Cardiac fibroblast (primary cell): ENCODE data around the gene PRPH2.
"Not testable (repeated sequence)": the region's sequence is repeated elsewhere in the genome, so short reads cannot be mapped to it uniquely, and the experiment has no call there.

Source experiments
- DNase-seq, 2 donors: peaks; one replicate each; pipeline versions ENCODE4 v3.0.0 to v3.0.0-alpha.2; 2010; ENCODE audit warnings: low read depth in 2 of 2
- H3K4me3 ChIP-seq, 2 donors: replicated peaks in 1 of 2; 1 replicate in 1 of 2; 2 replicates in 1 of 2; pipeline ENCODE4 v1.5.1; 2011; ENCODE audit warnings: low read depth in 2 of 2, low read length in 2 of 2, mild to moderate bottlenecking in 2 of 2, moderate library complexity in 1 of 2
- TF ChIP-seq, protein P1 (sequence below): IDR thresholded peaks from one replicate; pipeline ENCODE4 v1.5.1; 2011; ENCODE audit warnings: low read depth, mild to moderate bottlenecking, low read length, inconsistent platforms

PRPH2 gene

DNA sequence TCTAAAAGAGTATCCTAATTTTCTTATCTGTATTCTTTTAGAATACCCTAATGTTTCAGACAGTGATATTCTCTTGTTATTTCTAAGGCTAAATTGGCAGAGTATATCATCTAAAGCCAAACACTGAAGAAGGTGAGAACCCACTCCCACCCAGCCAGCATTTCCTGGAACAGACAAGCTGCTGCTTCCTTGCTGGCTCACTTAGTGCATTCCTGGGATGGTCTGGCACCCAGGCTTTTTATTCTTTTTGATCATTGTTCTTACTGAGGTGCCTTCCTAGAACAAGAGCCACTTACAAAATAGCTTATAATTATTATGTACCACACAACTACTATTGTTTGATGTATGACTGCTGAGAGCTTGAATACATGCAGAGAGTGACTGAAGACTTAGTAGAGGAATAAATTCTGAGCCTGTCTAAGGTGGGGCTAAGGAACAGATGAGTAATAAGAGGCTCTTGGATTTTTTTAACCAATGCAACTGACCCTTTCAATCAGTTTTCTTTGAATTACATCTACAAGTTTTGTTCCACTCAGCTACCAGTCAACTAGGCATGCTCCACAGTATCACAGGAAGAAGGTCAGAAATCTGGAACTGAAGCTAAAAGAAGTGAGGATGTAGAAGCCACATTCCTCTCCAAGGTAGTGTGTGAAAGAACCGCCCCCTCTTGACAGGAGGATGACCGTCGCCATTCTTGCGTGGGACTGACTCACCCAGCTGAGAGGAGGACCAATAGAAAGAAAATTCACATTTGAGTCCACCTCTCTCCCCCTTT lies 30.1 kb downstream of the PRPH2 start:
- peak; percentile 66 to 90 for DNase-seq
- TF ChIP-seq, protein P1, sequence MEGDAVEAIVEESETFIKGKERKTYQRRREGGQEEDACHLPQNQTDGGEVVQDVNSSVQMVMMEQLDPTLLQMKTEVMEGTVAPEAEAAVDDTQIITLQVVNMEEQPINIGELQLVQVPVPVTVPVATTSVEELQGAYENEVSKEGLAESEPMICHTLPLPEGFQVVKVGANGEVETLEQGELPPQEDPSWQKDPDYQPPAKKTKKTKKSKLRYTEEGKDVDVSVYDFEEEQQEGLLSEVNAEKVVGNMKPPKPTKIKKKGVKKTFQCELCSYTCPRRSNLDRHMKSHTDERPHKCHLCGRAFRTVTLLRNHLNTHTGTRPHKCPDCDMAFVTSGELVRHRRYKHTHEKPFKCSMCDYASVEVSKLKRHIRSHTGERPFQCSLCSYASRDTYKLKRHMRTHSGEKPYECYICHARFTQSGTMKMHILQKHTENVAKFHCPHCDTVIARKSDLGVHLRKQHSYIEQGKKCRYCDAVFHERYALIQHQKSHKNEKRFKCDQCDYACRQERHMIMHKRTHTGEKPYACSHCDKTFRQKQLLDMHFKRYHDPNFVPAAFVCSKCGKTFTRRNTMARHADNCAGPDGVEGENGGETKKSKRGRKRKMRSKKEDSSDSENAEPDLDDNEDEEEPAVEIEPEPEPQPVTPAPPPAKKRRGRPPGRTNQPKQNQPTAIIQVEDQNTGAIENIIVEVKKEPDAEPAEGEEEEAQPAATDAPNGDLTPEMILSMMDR: no peak
- H3K4me3 ChIP-seq: no peak overlapping the region

DNA sequence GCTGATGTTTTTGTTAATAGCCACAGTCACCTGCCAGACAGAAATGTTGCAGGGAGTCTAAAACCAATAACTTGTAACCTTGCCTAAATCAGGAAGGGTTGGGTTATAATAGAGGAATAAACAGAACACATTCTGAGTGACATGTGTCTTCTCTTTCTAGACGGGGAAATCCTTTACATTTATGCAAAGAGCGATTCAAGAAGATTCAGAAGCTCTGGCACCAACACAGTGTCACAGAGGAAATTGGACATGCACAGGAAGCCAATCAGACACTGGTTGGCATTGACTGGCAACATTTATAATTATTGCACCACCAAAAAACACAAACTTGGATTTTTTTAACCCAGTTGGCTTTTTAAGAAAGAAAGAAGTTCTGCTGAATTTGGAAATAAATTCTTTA lies 31.5 kb downstream of the PRPH2 start:
- TF ChIP-seq, protein P1: no peak
- H3K4me3 ChIP-seq: no peak overlapping the region
- no peak for DNase-seq

DNA sequence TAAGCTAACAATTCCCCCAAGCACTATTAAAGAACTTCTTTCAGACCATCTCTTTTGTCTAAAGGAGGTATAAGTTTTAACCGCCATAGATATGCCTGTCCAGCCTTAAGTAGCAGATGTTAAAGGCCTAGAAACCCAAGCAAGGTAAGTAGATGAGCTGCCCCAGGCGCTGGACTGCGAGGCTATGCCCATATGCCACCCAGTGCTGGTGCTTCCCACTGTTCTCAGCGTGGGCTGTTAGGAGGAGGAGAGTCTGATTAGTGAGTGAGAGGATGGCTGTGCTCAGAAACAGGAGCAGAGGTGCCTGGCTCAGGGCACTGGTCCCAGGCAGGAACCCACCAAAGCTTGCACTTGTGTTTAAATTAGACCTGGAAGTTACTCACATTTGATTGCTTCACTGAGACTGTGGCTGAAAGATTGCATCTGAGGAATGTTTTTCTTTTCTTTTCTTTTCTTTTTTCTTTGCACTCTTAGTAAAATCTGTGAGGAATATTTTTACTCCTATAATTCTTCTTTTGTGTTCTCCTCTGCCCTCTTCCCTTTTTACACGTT lies 32.2 kb downstream of the PRPH2 start:
- peak in 1 of 2 donors; percentile 38 for DNase-seq
- no peak overlapping the region for H3K4me3 ChIP-seq
- TF ChIP-seq, protein P1: no peak

DNA sequence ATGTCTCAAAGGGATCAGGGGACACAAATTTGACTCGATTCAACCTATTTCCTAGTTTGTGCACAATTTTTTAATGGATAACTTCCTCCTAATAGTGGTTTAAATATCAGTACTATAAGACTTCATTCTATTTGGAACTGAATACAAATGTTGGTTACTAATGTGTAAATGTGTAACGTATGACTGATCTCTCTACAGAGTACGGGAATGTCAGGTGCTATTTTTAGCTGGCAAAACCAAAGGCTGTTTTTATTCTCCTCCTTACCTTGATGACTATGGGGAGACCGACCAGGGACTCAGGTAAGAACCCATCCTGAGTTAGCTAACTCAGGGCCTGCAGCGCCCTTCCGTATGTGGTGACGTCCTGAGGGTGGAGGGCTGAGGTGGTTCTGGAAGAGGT lies 33.0 kb downstream of the PRPH2 start:
- DNase-seq: no peak
- H3K4me3 ChIP-seq: no peak overlapping the region
- TF ChIP-seq, protein P1: no peak

DNA sequence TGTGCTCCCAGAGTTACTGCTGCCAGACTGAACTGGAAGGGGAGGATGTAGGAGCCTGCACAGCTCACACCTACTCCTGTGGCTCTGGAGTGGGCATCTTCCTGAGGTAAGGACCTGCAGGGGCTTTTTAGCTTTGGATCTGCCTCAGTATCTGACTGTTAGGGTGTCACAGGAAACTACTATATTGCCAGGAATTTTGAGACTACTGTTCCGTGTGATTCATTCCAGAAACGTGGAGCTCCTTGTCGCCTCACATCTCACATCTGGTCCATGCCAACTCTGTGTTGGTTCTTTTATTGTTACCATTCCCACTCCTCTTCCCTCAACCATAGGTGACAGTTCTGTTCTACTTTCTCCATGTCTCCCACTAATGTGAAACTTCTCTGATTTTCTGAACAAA lies 34.1 kb downstream of the PRPH2 start:
- peak in 1 of 2 donors; percentile 21 for DNase-seq
- TF ChIP-seq, protein P1: no peak
- no peak overlapping the region for H3K4me3 ChIP-seq

DNA sequence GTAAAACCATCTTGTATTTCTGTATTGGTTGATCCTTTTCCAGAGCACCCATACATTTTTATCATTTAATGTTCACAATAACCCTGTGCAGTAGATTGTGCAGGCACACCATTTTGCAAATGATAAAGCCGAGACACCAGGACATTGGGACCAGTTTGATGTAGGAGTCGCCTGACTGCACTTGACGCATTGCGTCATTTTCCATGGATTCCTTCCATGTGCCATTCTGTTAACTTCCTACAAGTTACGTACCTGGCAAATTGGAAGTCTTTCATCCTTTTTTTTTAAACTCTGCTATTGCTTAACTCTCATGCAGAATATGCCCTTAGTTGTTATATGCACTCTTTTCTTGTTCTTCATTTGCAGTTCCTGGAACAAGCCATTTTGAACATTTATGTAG lies 43.0 kb downstream of the PRPH2 start:
- TF ChIP-seq, protein P1: no peak
- no peak overlapping the region for H3K4me3 ChIP-seq
- DNase-seq: no peak

DNA sequence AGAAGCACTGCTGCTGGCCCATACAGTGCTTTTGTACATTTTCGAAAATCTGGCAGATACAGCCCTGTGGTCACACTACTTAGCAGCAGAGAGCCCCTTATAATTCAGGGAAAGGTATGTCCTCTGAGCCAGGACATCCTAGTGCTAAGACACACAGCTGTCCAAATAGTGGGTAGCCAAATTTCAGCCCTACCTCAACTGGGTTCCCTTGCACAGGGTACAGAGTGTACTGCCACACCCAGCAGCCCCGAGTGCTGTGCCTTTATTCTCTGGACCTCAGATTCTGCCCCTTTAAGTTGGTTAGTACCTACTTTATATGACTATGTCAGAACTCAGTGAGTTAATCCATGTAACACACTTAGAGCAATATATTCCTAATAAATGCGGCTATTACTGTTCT lies 47.6 kb downstream of the PRPH2 start:
- DNase-seq: no peak
- TF ChIP-seq, protein P1: no peak

DNA sequence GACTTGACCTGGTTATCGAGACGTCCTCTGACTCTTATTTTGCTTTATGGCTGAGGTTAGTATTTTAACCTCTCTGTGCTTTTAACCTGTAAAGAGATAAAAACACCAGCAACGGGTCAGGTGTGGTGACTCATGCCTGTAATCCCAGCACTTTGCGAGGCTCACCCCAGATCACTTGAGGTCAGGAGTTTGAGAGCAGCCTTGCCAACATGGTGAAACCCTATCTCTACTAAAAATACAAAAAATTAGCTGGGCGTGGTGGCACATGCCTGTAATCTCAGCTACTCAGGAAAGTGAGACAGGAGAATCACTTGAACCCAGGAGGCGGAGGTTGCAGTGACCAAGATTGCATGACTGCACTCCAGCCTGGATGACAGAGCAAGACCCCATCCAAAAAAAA lies 48.0 kb downstream of the PRPH2 start:
- not testable (repeated sequence) for H3K4me3 ChIP-seq, DNase-seq

More for the DNA sequence above, 47.6 kb downstream of the PRPH2 start:
- no peak overlapping the region for H3K4me3 ChIP-seq
